GM18498 (cell line): ENCODE data around the gene PANX2.

Experiments
- ATAC-seq: cut with Tn5 transposase; IDR thresholded peaks from one replicate; pipeline ENCODE4 v1.9.1; 2021; ENCODE audit warnings: mild to moderate bottlenecking, moderate library complexity; ENCODE audit not compliant: unreplicated experiment

Gene PANX2

DNA sequence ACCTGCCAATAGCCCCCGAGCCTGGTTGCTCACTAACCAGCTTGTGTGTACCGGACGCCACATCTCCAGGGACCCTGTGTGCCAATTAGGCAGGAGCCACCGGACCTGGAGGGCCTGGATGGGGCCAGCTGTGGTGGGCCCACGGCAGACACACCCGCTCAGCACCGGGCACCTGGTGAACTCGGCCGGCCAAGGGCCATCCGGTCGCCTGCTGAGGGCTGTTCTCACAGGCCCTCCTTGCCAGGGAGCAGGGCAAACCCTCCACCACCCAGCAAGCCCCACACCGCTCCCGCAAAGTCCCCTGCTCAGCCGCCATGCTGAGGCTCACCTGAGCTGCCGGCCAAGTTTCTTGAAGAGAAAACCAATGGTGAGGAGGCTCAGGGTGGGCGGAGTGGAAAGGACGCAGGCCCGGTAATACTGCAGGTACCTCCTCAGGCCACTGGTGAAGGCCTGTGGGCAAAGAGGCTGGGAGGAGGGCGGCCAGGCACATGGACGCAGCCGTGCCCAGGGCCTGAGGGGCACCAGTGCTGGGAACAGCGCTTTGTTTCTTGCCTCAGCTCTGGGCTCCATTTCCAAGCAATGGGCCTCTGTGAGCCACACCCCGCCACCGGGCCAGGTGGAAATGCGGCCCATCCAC lies 57.2 kb downstream of the PANX2 start:
- no peak for ATAC-seq

DNA sequence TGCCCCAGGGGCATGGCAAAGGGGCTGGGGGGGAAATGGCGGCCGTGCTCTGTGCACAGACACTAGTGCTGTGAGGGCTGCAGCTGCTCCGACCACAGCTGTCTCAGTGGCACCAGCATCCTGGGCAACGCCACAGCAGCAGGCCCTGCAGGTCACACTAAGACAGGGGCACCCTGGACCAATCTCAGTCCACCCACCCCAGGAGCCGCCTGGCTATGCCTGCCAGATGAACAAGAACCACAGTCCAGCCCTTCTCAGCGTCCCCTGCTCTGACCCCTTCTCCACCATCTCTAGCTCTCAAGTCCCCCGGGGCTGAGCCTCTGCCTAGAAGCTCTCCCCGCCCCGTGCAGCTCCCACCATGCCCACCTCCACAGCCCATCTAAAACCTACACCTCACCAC lies 57.8 kb downstream of the PANX2 start:
- ATAC-seq: no peak

GRCh38 chr22:50229370-50229769 lies 58.8 kb downstream of the PANX2 start:
- ATAC-seq: no peak
